Measurements from ENCODE around the gene RBM44.

The RBM44 gene

DNA sequence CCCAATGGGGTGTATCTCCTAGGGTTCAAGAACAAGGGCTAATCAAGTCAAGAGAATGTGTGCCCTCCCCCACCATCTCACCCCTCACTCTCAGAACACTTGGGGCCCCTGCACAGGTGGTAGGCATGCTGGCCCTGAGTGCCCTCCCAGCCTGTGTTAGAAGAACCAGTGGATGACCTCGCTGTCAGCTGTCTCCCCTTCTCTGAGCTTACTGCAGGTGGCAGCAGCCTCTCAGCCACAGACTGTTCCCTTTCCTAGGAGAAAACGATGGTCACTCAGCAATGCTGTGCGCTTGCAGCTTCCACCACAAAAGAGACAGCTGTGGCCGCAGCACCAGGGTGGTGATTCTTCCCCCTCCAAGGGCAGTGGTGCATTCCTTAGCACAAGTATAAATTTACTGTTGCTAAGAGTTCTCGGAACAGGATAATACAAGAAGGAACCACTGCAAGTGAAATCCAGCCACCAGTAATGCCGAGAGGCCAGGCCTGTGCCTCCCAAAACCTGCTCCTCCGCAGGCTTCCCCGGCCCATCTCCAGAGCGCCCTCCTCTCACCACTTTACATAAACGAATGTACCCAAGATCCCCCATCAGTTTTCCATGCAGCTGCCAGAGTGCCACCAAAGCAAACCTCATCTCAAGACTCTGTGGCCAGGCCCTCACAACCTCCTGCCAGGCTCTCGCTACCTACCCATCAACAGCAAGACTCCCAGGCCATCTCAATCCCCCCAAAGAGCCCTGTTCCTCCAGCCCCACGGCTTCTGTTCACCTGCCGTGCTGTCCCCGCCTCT is 59.9 kb downstream of the RBM44 start (continued):
- TF ChIP-seq ZBTB49 (tag by site-specific recombination; IDR thresholded peaks at IDR 0.05; ENCODE audit: low read depth), result no peak
- no peak for TF ChIP-seq MZF1 (tag by site-specific recombination; IDR thresholded peaks at IDR 0.05; ENCODE audit: borderline replicate concordance)
- no peak for TF ChIP-seq ZNF140 (tag by site-specific recombination; IDR thresholded peaks at IDR 0.05)
- TF ChIP-seq KLF1 (tag by site-specific recombination; IDR thresholded peaks at IDR 0.05), result no peak
- peak; percentile 10; the same call in 1 of the 2 replicates for TF ChIP-seq ZBTB20 (tag by site-specific recombination; IDR thresholded peaks at IDR 0.05)
- no peak for TF ChIP-seq SP7 (tag by site-specific recombination; IDR thresholded peaks at IDR 0.05)
- no peak for TF ChIP-seq ZNF529 (tag by site-specific recombination; IDR thresholded peaks at IDR 0.05; ENCODE audit: insufficient replicate concordance)
- no peak for TF ChIP-seq HIC1 (tag by site-specific recombination; IDR thresholded peaks at IDR 0.05)
- TF ChIP-seq ZNF133 (tag by site-specific recombination; IDR thresholded peaks at IDR 0.05), result no peak
- no peak for TF ChIP-seq ZNF777 (tag by site-specific recombination; IDR thresholded peaks at IDR 0.05; ENCODE audit: borderline replicate concordance)
- no peak for TF ChIP-seq PBX3 (CRISPR knock-in tag; IDR thresholded peaks at IDR 0.05)
- TF ChIP-seq ZNF560 (tag by site-specific recombination; IDR thresholded peaks at IDR 0.05; ENCODE audit: borderline replicate concordance), result no peak
- no peak for TF ChIP-seq REPIN1 (tag by site-specific recombination; IDR thresholded peaks at IDR 0.05; ENCODE audit: low read depth)
- TF ChIP-seq ZSCAN16 (tag by site-specific recombination; IDR thresholded peaks at IDR 0.05), result no peak
- TF ChIP-seq PRDM1 (tag by site-specific recombination; IDR thresholded peaks at IDR 0.05), result 0 out of 2 replicates have a peak, but pooled peaks have one; percentile 7
- TF ChIP-seq, protein P1, sequence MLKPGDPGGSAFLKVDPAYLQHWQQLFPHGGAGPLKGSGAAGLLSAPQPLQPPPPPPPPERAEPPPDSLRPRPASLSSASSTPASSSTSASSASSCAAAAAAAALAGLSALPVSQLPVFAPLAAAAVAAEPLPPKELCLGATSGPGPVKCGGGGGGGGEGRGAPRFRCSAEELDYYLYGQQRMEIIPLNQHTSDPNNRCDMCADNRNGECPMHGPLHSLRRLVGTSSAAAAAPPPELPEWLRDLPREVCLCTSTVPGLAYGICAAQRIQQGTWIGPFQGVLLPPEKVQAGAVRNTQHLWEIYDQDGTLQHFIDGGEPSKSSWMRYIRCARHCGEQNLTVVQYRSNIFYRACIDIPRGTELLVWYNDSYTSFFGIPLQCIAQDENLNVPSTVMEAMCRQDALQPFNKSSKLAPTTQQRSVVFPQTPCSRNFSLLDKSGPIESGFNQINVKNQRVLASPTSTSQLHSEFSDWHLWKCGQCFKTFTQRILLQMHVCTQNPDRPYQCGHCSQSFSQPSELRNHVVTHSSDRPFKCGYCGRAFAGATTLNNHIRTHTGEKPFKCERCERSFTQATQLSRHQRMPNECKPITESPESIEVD (tag by site-specific recombination; IDR thresholded peaks at IDR 0.05), result no peak
- TF ChIP-seq ZNF37A (tag by site-specific recombination; IDR thresholded peaks at IDR 0.05), result no peak
- no peak for TF ChIP-seq ZNF791 (tag by site-specific recombination; IDR thresholded peaks at IDR 0.05)
- TF ChIP-seq, protein P2, sequence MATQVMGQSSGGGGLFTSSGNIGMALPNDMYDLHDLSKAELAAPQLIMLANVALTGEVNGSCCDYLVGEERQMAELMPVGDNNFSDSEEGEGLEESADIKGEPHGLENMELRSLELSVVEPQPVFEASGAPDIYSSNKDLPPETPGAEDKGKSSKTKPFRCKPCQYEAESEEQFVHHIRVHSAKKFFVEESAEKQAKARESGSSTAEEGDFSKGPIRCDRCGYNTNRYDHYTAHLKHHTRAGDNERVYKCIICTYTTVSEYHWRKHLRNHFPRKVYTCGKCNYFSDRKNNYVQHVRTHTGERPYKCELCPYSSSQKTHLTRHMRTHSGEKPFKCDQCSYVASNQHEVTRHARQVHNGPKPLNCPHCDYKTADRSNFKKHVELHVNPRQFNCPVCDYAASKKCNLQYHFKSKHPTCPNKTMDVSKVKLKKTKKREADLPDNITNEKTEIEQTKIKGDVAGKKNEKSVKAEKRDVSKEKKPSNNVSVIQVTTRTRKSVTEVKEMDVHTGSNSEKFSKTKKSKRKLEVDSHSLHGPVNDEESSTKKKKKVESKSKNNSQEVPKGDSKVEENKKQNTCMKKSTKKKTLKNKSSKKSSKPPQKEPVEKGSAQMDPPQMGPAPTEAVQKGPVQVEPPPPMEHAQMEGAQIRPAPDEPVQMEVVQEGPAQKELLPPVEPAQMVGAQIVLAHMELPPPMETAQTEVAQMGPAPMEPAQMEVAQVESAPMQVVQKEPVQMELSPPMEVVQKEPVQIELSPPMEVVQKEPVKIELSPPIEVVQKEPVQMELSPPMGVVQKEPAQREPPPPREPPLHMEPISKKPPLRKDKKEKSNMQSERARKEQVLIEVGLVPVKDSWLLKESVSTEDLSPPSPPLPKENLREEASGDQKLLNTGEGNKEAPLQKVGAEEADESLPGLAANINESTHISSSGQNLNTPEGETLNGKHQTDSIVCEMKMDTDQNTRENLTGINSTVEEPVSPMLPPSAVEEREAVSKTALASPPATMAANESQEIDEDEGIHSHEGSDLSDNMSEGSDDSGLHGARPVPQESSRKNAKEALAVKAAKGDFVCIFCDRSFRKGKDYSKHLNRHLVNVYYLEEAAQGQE (tag by site-specific recombination; IDR thresholded peaks at IDR 0.05), result no peak
- TF ChIP-seq ZBTB7A (tag by site-specific recombination; IDR thresholded peaks at IDR 0.05; ENCODE audit: low read depth), result no peak
- peak; percentile 67 for TF ChIP-seq PRDM10 (tag by site-specific recombination; IDR thresholded peaks at IDR 0.05)
- no peak for TF ChIP-seq GLIS2 (tag by site-specific recombination; IDR thresholded peaks at IDR 0.05)
- no peak for TF ChIP-seq ZNF391 (tag by site-specific recombination; IDR thresholded peaks at IDR 0.05; ENCODE audit: borderline replicate concordance, low read depth)

Measured in HEK293 (cell line).